Measurements from ENCODE around the gene C22orf39.

The C22orf39 gene

GRCh38 chr22:19398206-19398605 lies 49.3 kb downstream of the C22orf39 start:
- in situ Hi-C loops (cut with MboI; ENCODE audit: low pct_unique_long_range_greater_than_20kb, low sequenced_read_pairs, unreplicated experiment) = loop anchor here (10.0 kb wide), 1 partner anchor 237 kb away; no protein-coding TSS in a partner anchor
- DNase-seq (ENCODE audit: low spot score) = no peak
- no peak for TF ChIP-seq CTCF (IDR thresholded peaks at IDR 0.05; ENCODE audit: extremely low read depth, insufficient read depth, missing control alignments)

- in situ Hi-C loops (cut with MboI; ENCODE audit: low pct_unique_long_range_greater_than_20kb, low sequenced_read_pairs, unreplicated experiment) = loop anchor here (10.0 kb wide), 1 partner anchor 237 kb away; no protein-coding TSS in a partner anchor
- DNase-seq (ENCODE audit: low spot score) = no peak
- TF ChIP-seq CTCF (IDR thresholded peaks at IDR 0.05; ENCODE audit: extremely low read depth, insufficient read depth, missing control alignments) = no peak
These were observed 49.8 kb downstream of the C22orf39 start for GRCh38 chr22:19397734-19398104.

- in situ Hi-C loops (cut with MboI; ENCODE audit: low pct_unique_long_range_greater_than_20kb, low sequenced_read_pairs, unreplicated experiment) = loop anchor here (10.0 kb wide), 1 partner anchor 238 kb away; no protein-coding TSS in a partner anchor
- DNase-seq (ENCODE audit: low spot score) = no peak
- no peak for TF ChIP-seq CTCF (IDR thresholded peaks at IDR 0.05; ENCODE audit: extremely low read depth, insufficient read depth, missing control alignments)
These were observed 50.4 kb downstream of the C22orf39 start for GRCh38 chr22:19396934-19397733.

GRCh38 chr22:19396561-19396933 lies 51.0 kb downstream of the C22orf39 start:
- no peak for TF ChIP-seq CTCF (IDR thresholded peaks at IDR 0.05; ENCODE audit: extremely low read depth, insufficient read depth, missing control alignments)
- in situ Hi-C loops (cut with MboI; ENCODE audit: low pct_unique_long_range_greater_than_20kb, low sequenced_read_pairs, unreplicated experiment) = loop anchor here (10.0 kb wide), 1 partner anchor 238 kb away; no protein-coding TSS in a partner anchor
- no peak for DNase-seq (ENCODE audit: low spot score)

GRCh38 chr22:19395276-19395675 lies 52.2 kb downstream of the C22orf39 start:
- no peak for TF ChIP-seq CTCF (IDR thresholded peaks at IDR 0.05; ENCODE audit: extremely low read depth, insufficient read depth, missing control alignments)
- DNase-seq (ENCODE audit: low spot score) = no peak
- in situ Hi-C loops (cut with MboI; ENCODE audit: low pct_unique_long_range_greater_than_20kb, low sequenced_read_pairs, unreplicated experiment) = loop anchor here (10.0 kb wide), 1 partner anchor 240 kb away; no protein-coding TSS in a partner anchor

GRCh38 chr22:19394274-19395050 lies 53.0 kb downstream of the C22orf39 start:
- no peak for TF ChIP-seq CTCF (IDR thresholded peaks at IDR 0.05; ENCODE audit: extremely low read depth, insufficient read depth, missing control alignments)
- in situ Hi-C loops (cut with MboI; ENCODE audit: low pct_unique_long_range_greater_than_20kb, low sequenced_read_pairs, unreplicated experiment) = loop anchor here (10.0 kb wide), 1 partner anchor 240 kb away; no protein-coding TSS in a partner anchor
- no peak for DNase-seq (ENCODE audit: low spot score)
